Measurements from ENCODE around the gene CD151.

Gene CD151

GRCh38 chr11:875769-876301 lies 43.1 kb downstream of the CD151 start:
- no peak for DNase-seq

GRCh38 chr11:876545-876944 lies 43.8 kb downstream of the CD151 start:
- no peak for DNase-seq

- DNase-seq, result peak; percentile 24
These were observed 44.8 kb downstream of the CD151 start for GRCh38 chr11:877565-877964.

- DNase-seq, result no peak
These were observed 47.7 kb downstream of the CD151 start for GRCh38 chr11:880447-880846.

GRCh38 chr11:882596-882995 lies 49.8 kb downstream of the CD151 start:
- no peak for DNase-seq

GRCh38 chr11:883527-883926 lies 50.8 kb downstream of the CD151 start:
- no peak for DNase-seq

GRCh38 chr11:884578-885070 lies 51.9 kb downstream of the CD151 start:
- DNase-seq, result no peak

GRCh38 chr11:886568-886967 lies 53.8 kb downstream of the CD151 start:
- DNase-seq, result no peak

- no peak for DNase-seq
These were observed 54.8 kb downstream of the CD151 start for GRCh38 chr11:887589-887988.

All from CD4-positive, alpha-beta T cell treated with Interleukin-21 for 1 hour (primary cell).